Measurements from ENCODE around the gene TP53BP1.

The TP53BP1 gene

DNA sequence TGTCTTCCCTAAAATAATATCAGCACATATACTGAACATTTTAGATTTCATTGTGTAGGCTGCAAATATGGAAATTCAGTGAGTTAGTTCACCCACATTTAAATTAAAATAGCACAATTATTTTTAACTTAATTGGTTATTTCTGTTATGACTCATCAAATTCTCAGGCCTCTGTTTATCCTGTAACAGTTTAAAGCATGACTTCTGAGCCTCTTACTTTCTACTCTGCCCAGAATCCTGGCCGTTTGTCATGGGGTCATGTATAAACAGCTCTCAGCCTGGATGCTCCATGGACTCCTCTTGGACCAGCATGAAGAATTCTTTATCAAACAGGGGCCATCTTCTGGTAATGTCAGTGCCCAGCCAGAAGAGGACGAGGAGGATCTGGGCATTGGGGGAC, 109.9 kb downstream of the TP53BP1 start:
- Histone ChIP-seq H3K36me3 (ENCODE audit: control insufficient read depth, insufficient read depth, low read length) (peaks cover 7% of the 10 kb centered on the region), H3K4me3 (ENCODE audit: low read length) (no peak overlapping the region), H3K9me3 (ENCODE audit: control insufficient read depth, low read length) (no peaks in the 10 kb centered on the region), H3K4me1 (ENCODE audit: control insufficient read depth, insufficient read depth, low read length) (no peaks in the 10 kb centered on the region), H3K27me3 (ENCODE audit: control insufficient read depth, insufficient read depth, low read length) (no peaks in the 10 kb centered on the region), H3K9ac (ENCODE audit: low read length) (no peak overlapping the region)

GRCh38 chr15:43382310-43382709, 110.6 kb downstream of the TP53BP1 start:
- Histone ChIP-seq H3K27me3 (ENCODE audit: control insufficient read depth, insufficient read depth, low read length) (no peaks in the 10 kb centered on the region), H3K4me3 (ENCODE audit: low read length) (no peak overlapping the region), H3K4me1 (ENCODE audit: control insufficient read depth, insufficient read depth, low read length) (no peaks in the 10 kb centered on the region), H3K9ac (ENCODE audit: low read length) (no peak overlapping the region), H3K9me3 (ENCODE audit: control insufficient read depth, low read length) (no peaks in the 10 kb centered on the region), H3K36me3 (ENCODE audit: control insufficient read depth, insufficient read depth, low read length) (peaks cover 7% of the 10 kb centered on the region)

DNA sequence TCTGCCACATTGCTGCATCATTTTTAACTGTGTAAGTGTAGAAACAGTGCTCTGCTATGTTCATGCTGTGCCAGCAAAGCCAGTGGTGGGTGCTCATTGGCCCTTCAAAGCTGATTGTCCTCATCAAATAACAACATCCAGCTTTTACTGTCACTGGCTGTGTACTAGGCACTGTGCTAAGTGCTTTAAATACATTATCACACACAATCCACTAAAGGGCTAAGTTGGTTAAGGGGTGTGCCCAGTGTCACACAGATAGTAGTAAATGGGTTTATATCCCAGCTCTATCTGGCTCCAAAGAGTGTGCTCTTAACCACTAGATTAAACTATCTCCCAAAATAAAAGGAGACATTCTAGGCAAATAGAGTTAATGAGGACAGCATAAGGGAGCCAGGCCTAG, 114.4 kb downstream of the TP53BP1 start:
- H3K9me3 ChIP-seq (ENCODE audit: control insufficient read depth, low read length) = no peaks in the 10 kb centered on the region

GRCh38 chr15:43376017-43376705, 116.8 kb downstream of the TP53BP1 start:
- Histone ChIP-seq H3K9me3 (ENCODE audit: control insufficient read depth, low read length) (no peaks in the 10 kb centered on the region), H3K4me1 (ENCODE audit: control insufficient read depth, insufficient read depth, low read length) (peaks cover 6% of the 10 kb centered on the region), H3K36me3 (ENCODE audit: control insufficient read depth, insufficient read depth, low read length) (no peaks in the 10 kb centered on the region), H3K27me3 (ENCODE audit: control insufficient read depth, insufficient read depth, low read length) (no peaks in the 10 kb centered on the region), H3K9ac (ENCODE audit: low read length) (no peak overlapping the region), H3K4me3 (ENCODE audit: low read length) (no peak overlapping the region)

More for the DNA sequence above, 114.4 kb downstream of the TP53BP1 start:
- H3K36me3 ChIP-seq (ENCODE audit: control insufficient read depth, insufficient read depth, low read length) = no peaks in the 10 kb centered on the region
- no peaks in the 10 kb centered on the region for H3K4me1 ChIP-seq (ENCODE audit: control insufficient read depth, insufficient read depth, low read length)
- H3K9ac ChIP-seq (ENCODE audit: low read length) = no peak overlapping the region
- no peaks in the 10 kb centered on the region for H3K27me3 ChIP-seq (ENCODE audit: control insufficient read depth, insufficient read depth, low read length)
- H3K4me3 ChIP-seq (ENCODE audit: low read length) = no peak overlapping the region

DNA sequence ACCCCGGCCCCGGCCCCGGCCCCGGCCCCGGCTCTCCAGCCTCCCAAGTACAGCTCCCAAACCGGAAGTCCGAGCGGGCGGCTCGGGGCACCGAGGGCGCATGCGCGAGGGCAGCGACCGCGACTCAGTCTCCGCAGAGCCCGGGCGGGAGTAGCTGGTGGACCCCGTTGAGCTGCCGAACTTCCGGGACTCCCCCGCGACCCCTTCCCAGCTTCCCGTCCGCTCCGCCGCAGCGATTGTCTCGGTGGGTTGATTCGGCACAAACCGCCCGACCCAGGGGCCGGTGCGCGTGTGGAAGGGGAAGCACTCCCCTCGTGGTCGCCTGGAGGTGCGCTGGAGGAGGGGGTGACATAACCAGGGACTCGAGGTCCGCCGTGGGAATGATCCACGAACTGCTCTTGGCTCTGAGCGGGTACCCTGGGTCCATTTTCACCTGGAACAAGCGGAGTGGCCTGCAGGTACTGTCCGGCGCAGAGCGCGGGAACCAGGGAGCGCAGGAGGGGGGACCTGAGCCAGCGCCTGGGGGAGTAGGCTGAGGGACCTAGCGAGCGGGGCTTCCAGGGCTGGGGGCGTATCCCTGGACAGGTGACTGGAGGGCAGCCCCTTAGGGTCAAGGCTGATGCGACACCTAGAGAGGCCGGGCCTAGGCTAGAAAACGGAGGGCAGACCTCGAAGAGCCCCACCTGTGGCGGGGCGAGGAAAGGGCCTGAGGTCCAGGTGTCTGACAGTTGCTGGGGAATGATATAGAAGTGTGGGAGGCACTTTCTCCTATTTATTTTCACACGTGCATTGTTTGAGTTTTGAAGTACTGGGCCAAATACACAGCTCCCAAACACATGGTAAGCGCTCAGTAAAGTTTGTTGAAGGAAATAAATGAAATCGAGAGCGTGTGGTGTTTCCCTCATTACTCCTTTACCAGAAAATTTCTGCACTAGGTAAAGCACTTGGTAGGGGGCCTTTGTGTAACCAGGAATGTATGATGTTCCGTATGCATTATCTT, 121.7 kb downstream of the TP53BP1 start, which contains the start of the genes TUBGCP4 and ZSCAN29:
Gene TUBGCP4 (plus strand): TSS at position 127 of the 1,000 bp plus-strand sequence. CDS start 254 bp downstream, at position 381.
Gene ZSCAN29 (minus strand): TSS at position 69 of the 1,000 bp plus-strand sequence. CDS start 1,130 bp downstream, outside the sequence.
- peak within 1 kb of the TSS; percentile 94 for H3K9ac ChIP-seq (ENCODE audit: low read length)
- H3K4me1 ChIP-seq (ENCODE audit: control insufficient read depth, insufficient read depth, low read length) = peaks cover 16% of the 10 kb centered on the region
- peaks cover 2% of the 10 kb centered on the region for H3K36me3 ChIP-seq (ENCODE audit: control insufficient read depth, insufficient read depth, low read length)
- H3K4me3 ChIP-seq (ENCODE audit: low read length) = peak within 1 kb of the TSS; percentile 70
- H3K27me3 ChIP-seq (ENCODE audit: control insufficient read depth, insufficient read depth, low read length) = no peaks in the 10 kb centered on the region
- H3K9me3 ChIP-seq (ENCODE audit: control insufficient read depth, low read length) = no peaks in the 10 kb centered on the region

GRCh38 chr15:43370310-43370974, 122.5 kb downstream of the TP53BP1 start:
- no peaks in the 10 kb centered on the region for H3K9me3 ChIP-seq (ENCODE audit: control insufficient read depth, low read length)
- no peaks in the 10 kb centered on the region for H3K27me3 ChIP-seq (ENCODE audit: control insufficient read depth, insufficient read depth, low read length)
- peak overlapping the region; percentile 94 for H3K9ac ChIP-seq (ENCODE audit: low read length)
- peaks cover 16% of the 10 kb centered on the region for H3K4me1 ChIP-seq (ENCODE audit: control insufficient read depth, insufficient read depth, low read length)
- H3K4me3 ChIP-seq (ENCODE audit: low read length) = peak overlapping the region; percentile 26
- peaks cover 6% of the 10 kb centered on the region for H3K36me3 ChIP-seq (ENCODE audit: control insufficient read depth, insufficient read depth, low read length)

- Histone ChIP-seq H3K9me3 (ENCODE audit: control insufficient read depth, low read length) (peaks cover 10% of the 10 kb centered on the region), H3K36me3 (ENCODE audit: control insufficient read depth, insufficient read depth, low read length) (peaks cover 23% of the 10 kb centered on the region), H3K27me3 (ENCODE audit: control insufficient read depth, insufficient read depth, low read length) (no peaks in the 10 kb centered on the region), H3K4me1 (ENCODE audit: control insufficient read depth, insufficient read depth, low read length) (no peaks in the 10 kb centered on the region), H3K4me3 (ENCODE audit: low read length) (no peak overlapping the region), H3K9ac (ENCODE audit: low read length) (no peak overlapping the region)
Measured at GRCh38 chr15:43361313-43361903, 131.5 kb downstream of the TP53BP1 start.

GRCh38 chr15:43360821-43361220, 132.1 kb downstream of the TP53BP1 start:
- H3K36me3 ChIP-seq (ENCODE audit: control insufficient read depth, insufficient read depth, low read length) = peaks cover 18% of the 10 kb centered on the region
- H3K4me3 ChIP-seq (ENCODE audit: low read length) = no peak overlapping the region

More at GRCh38 chr15:43360821-43361220, 132.1 kb downstream of the TP53BP1 start:
- H3K9me3 ChIP-seq (ENCODE audit: control insufficient read depth, low read length) = peaks cover 10% of the 10 kb centered on the region
- no peaks in the 10 kb centered on the region for H3K4me1 ChIP-seq (ENCODE audit: control insufficient read depth, insufficient read depth, low read length)
- no peak overlapping the region for H3K9ac ChIP-seq (ENCODE audit: low read length)
- H3K27me3 ChIP-seq (ENCODE audit: control insufficient read depth, insufficient read depth, low read length) = no peaks in the 10 kb centered on the region

All from mucosa of stomach (tissue), 1 donor.